SK-N-SH treated with all-trans-retinoic acid at 6 μM for 48 hours (cell line): ENCODE data around the gene ACSL5.

Source experiments
- ARNTL ChIP-seq: fragments of 450-650 bp; formaldehyde crosslinking; IDR thresholded peaks from 2 replicates; pipeline ENCODE4 v1.5.0; 2020; ENCODE audit warnings: low read depth, mild to moderate bottlenecking, moderate library complexity, borderline replicate concordance
- RARB ChIP-seq: fragments of 250-450 bp; sonication (Bioruptor Pico); IDR thresholded peaks from 2 replicates; pipeline ENCODE4 v1.8.0; 2021; ENCODE audit warnings: mild to moderate bottlenecking, moderate library complexity
- TSHZ2 ChIP-seq: fragments of 250-450 bp; sonication (Bioruptor Pico); IDR thresholded peaks from 2 replicates; pipeline ENCODE4 v1.5.0; 2020; ENCODE audit warnings: mild to moderate bottlenecking, moderate library complexity
- ZFP30 ChIP-seq: fragments of 450-650 bp; formaldehyde crosslinking; IDR thresholded peaks from 2 replicates; pipeline ENCODE4 v1.5.0; 2022; ENCODE audit warnings: mild to moderate bottlenecking, moderate library complexity

- TF ChIP-seq RARB (CRISPR knock-in tag) (no peak), ARNTL (CRISPR knock-in tag) (no peak), TSHZ2 (CRISPR knock-in tag) (no peak), ZFP30 (no peak)
These were observed 41.9 kb upstream of the ACSL5 start for GRCh38 chr10:112332022-112332421.
